HEK293 (cell line): ENCODE measurements around the gene SLC25A18.
A peak's percentile ranks its signal among the peaks of the same experiment; 100 is the strongest.

Source experiments
- CTCF ChIA-PET: fragments of 350-600 bp; formaldehyde crosslinking; extraction: SDS; loops from one replicate; lab custom pipeline; 2021; ENCODE audit warnings: antibody characterized with exemption; lab: Yijun Ruan, JAX
- POLR2A ChIA-PET: fragments of 300-600 bp; formaldehyde crosslinking; extraction: SDS; loops from one replicate; lab custom pipeline; 2020; ENCODE audit warnings: antibody characterized with exemption, inconsistent platforms; lab: Yijun Ruan, JAX
- H3K27ac ChIP-seq: fragments of 200-500 bp; sonication (Bioruptor generic); 2 replicates; pipeline ENCODE4 v1.5.1; 2014; ENCODE audit warnings: low read depth, low read length, control low read depth, inconsistent platforms; ENCODE audit errors: extremely low read depth
- H3K36me3 ChIP-seq, 2 experiments: fragments of 200-500 bp in 1 of 2; sonication (Bioruptor generic) in 1 of 2; 1 replicate in 1 of 2; 2 replicates in 1 of 2; pipeline ENCODE4 v1.5.1; 2014 to 2017; ENCODE audit warnings: inconsistent platforms in 2 of 2, low read length in 2 of 2; ENCODE audit not compliant: control insufficient read depth in 2 of 2, insufficient read depth in 1 of 2
- H3K4me1 ChIP-seq: fragments of 200-500 bp; sonication (Bioruptor generic); 2 replicates; pipeline ENCODE4 v1.5.1; 2014; ENCODE audit warnings: mild to moderate bottlenecking, low read length, inconsistent platforms; ENCODE audit not compliant: control insufficient read depth, insufficient read depth
- H3K4me3 ChIP-seq: 2 replicates; pipeline ENCODE4 v1.5.1; 2011; ENCODE audit warnings: low read depth, mild to moderate bottlenecking, control low read depth, low read length, moderate library complexity
- H3K9me3 ChIP-seq: fragments of 200-500 bp; sonication (Bioruptor generic); 2 replicates; pipeline ENCODE4 v1.5.1; 2014; ENCODE audit warnings: low read depth, low read length, inconsistent platforms; ENCODE audit not compliant: control insufficient read depth, insufficient read depth
- EGR2 ChIP-seq: fragments of 450-650 bp; formaldehyde crosslinking; IDR thresholded peaks from 2 replicates; pipeline ENCODE4 v1.5.1; 2016; ENCODE audit warnings: low read depth, missing biosample characterization, missing genetic modification characterization
- ELK4 ChIP-seq: IDR thresholded peaks from 2 replicates; pipeline ENCODE4 v1.6.1; 2011; ENCODE audit warnings: mild to moderate bottlenecking, low read depth, low read length, borderline replicate concordance
- HIC1 ChIP-seq: fragments of 450-650 bp; formaldehyde crosslinking; IDR thresholded peaks from 2 replicates; pipeline ENCODE4 v1.5.1; 2016; ENCODE audit warnings: missing biosample characterization, missing genetic modification characterization
- KLF16 ChIP-seq: fragments of 450-650 bp; formaldehyde crosslinking; IDR thresholded peaks from 2 replicates; pipeline ENCODE4 v1.5.1; 2017; ENCODE audit warnings: missing biosample characterization, missing genetic modification characterization
- KLF17 ChIP-seq: fragments of 450-650 bp; formaldehyde crosslinking; IDR thresholded peaks from 2 replicates; pipeline ENCODE4 v1.5.1; 2016; ENCODE audit warnings: missing biosample characterization, missing genetic modification characterization
- KLF8 ChIP-seq: fragments of 450-650 bp; formaldehyde crosslinking; IDR thresholded peaks from 2 replicates; pipeline ENCODE4 v1.5.1; 2016; ENCODE audit warnings: missing biosample characterization, missing genetic modification characterization
- PRDM2 ChIP-seq: fragments of 450-650 bp; formaldehyde crosslinking; IDR thresholded peaks from 2 replicates; pipeline ENCODE4 v1.5.1; 2016; ENCODE audit warnings: missing biosample characterization, missing genetic modification characterization, borderline replicate concordance
- SP2 ChIP-seq: fragments of 450-650 bp; formaldehyde crosslinking; IDR thresholded peaks from 2 replicates; pipeline ENCODE4 v1.5.1; 2016; ENCODE audit warnings: missing biosample characterization, missing genetic modification characterization
- SP3 ChIP-seq: fragments of 450-650 bp; formaldehyde crosslinking; IDR thresholded peaks from 2 replicates; pipeline ENCODE4 v1.5.1; 2016; ENCODE audit warnings: missing biosample characterization, missing genetic modification characterization
- SP7 ChIP-seq: fragments of 450-650 bp; formaldehyde crosslinking; IDR thresholded peaks from 2 replicates; pipeline ENCODE4 v1.5.1; 2016; ENCODE audit warnings: missing biosample characterization, missing genetic modification characterization
- ZBTB20 ChIP-seq: fragments of 450-650 bp; formaldehyde crosslinking; IDR thresholded peaks from 2 replicates; pipeline ENCODE4 v1.5.1; 2016; ENCODE audit warnings: missing biosample characterization, missing genetic modification characterization
- ZBTB26 ChIP-seq: fragments of 450-650 bp; formaldehyde crosslinking; optimal IDR thresholded peaks from 2 replicates; pipeline ENCODE3; 2016; ENCODE audit warnings: missing biosample characterization, mild to moderate bottlenecking, missing genetic modification characterization
- ZBTB8A ChIP-seq: fragments of 450-650 bp; formaldehyde crosslinking; IDR thresholded peaks from 2 replicates; pipeline ENCODE4 v1.5.1; 2016; ENCODE audit warnings: missing biosample characterization, missing genetic modification characterization
- ZIC2 ChIP-seq: fragments of 450-650 bp; formaldehyde crosslinking; IDR thresholded peaks from 2 replicates; pipeline ENCODE4 v1.5.1; 2016; ENCODE audit warnings: missing biosample characterization, missing genetic modification characterization
- ZNF214 ChIP-seq: fragments of 450-650 bp; formaldehyde crosslinking; IDR thresholded peaks from 2 replicates; pipeline ENCODE4 v1.5.1; 2017; ENCODE audit warnings: missing biosample characterization, mild to moderate bottlenecking, missing genetic modification characterization, borderline replicate concordance
- ZNF24 ChIP-seq: fragments of 450-650 bp; formaldehyde crosslinking; IDR thresholded peaks from 2 replicates; pipeline ENCODE4 v1.5.1; 2016; ENCODE audit warnings: missing biosample characterization, missing genetic modification characterization
- ZNF324 ChIP-seq: fragments of 450-650 bp; formaldehyde crosslinking; IDR thresholded peaks from 2 replicates; pipeline ENCODE4 v1.5.1; 2016; ENCODE audit warnings: missing biosample characterization, missing genetic modification characterization
- ZNF335 ChIP-seq: fragments of 450-650 bp; formaldehyde crosslinking; conservative IDR thresholded peaks from 2 replicates; pipeline ENCODE4 v1.5.1; 2016; ENCODE audit warnings: missing biosample characterization, missing genetic modification characterization
- ZNF391 ChIP-seq: fragments of 450-650 bp; formaldehyde crosslinking; IDR thresholded peaks from 2 replicates; pipeline ENCODE4 v1.5.1; 2016; ENCODE audit warnings: low read depth, missing biosample characterization, missing genetic modification characterization, borderline replicate concordance
- ZNF580 ChIP-seq: fragments of 450-650 bp; formaldehyde crosslinking; IDR thresholded peaks from 2 replicates; pipeline ENCODE4 v1.5.1; 2016; ENCODE audit warnings: missing biosample characterization, missing genetic modification characterization
- ZNF596 ChIP-seq: fragments of 450-650 bp; IDR thresholded peaks from 2 replicates; pipeline ENCODE4 v1.5.0; 2018; ENCODE audit warnings: missing biosample characterization, mild to moderate bottlenecking, missing genetic modification characterization, moderate library complexity
- ZNF645 ChIP-seq: fragments of 450-650 bp; formaldehyde crosslinking; IDR thresholded peaks from 2 replicates; pipeline ENCODE4; 2016; ENCODE audit warnings: missing biosample characterization, missing genetic modification characterization
- ZXDB ChIP-seq: fragments of 450-650 bp; formaldehyde crosslinking; IDR thresholded peaks from 2 replicates; pipeline ENCODE4 v1.5.1; 2016; ENCODE audit warnings: missing biosample characterization, missing genetic modification characterization

Gene SLC25A18

GRCh38 chr22:17628406-17629172, 65.3 kb downstream of the SLC25A18 start, which contains the start of gene ATP6V1E1:
Gene ATP6V1E1 (minus strand): TSS chr22:17628749. CDS start chr22:17628635, 114 bp downstream.
- Histone ChIP-seq H3K27ac (peak within 1 kb of the TSS; percentile 86), H3K9me3 (no peaks in the 10 kb centered on the region), H3K4me3 (peak within 1 kb of the TSS; percentile 80), H3K4me1 (peaks cover 7% of the 10 kb centered on the region), H3K36me3 (peaks cover 11 to 15% of the 10 kb centered on the region in 2 experiments; a peak in 2 of 3 replicates)
- ChIA-PET POLR2A (interaction anchor here (0.9 to 1.0 kb wide), 2 partner anchors 11 kb away, joined by 3 to 8 read pairs; partner anchors contain the start of gene BCL2L13), CTCF (interaction anchor here (0.6 kb wide), 1 partner anchor 513 kb away, joined by 3 read pairs; no protein-coding TSS in a partner anchor)
- TF ChIP-seq ZNF645 (tag by site-specific recombination) (no peak), KLF17 (tag by site-specific recombination) (0 out of 2 replicates have a peak, but pooled peaks have one; percentile 16), SP3 (tag by site-specific recombination) (peak; percentile 79), ZNF24 (tag by site-specific recombination) (no peak), SP7 (tag by site-specific recombination) (peak; percentile 46; the same call in 1 of the 2 replicates), ZBTB20 (tag by site-specific recombination) (peak; percentile 52), KLF16 (tag by site-specific recombination) (0 out of 2 replicates have a peak, but pooled peaks have one; percentile 5), ZNF580 (peak; percentile 42; the same call in 1 of the 2 replicates), ZNF214 (no peak), ELK4 (peak; percentile 70; the same call in 1 of the 2 replicates), KLF8 (peak; percentile 66), ZIC2 (tag by site-specific recombination) (no peak), ZNF391 (tag by site-specific recombination) (0 out of 2 replicates have a peak, but pooled peaks have one; percentile 32), SP2 (peak; percentile 92), ZNF335 (tag by site-specific recombination) (peak; percentile 89), EGR2 (0 out of 2 replicates have a peak, but pooled peaks have one; percentile 16), ZBTB8A (tag by site-specific recombination) (peak; percentile 36; the same call in 1 of the 2 replicates), PRDM2 (tag by site-specific recombination) (no peak), ZXDB (peak; percentile 91), ZNF596 (tag by site-specific recombination) (no peak), HIC1 (tag by site-specific recombination) (0 out of 2 replicates have a peak, but pooled peaks have one; percentile 17), ZBTB26 (tag by site-specific recombination) (peak; percentile 49), ZNF324 (tag by site-specific recombination) (0 out of 2 replicates have a peak, but pooled peaks have one; percentile 16)
